CD4-positive, alpha-beta T cell (primary cell): ENCODE measurements around the gene CD58. TPM values are rescaled to one million over a fixed set of nuclear protein-coding genes. Genes with fewer than 3 reads are reported as not detected.
"Not testable (repeated sequence)": the region's sequence is repeated elsewhere in the genome, so short reads cannot be mapped to it uniquely, and the experiment has no call there.

Experiments
- ATAC-seq: fragments of 200-7000 bp; cut with Tn5 transposase; one replicate; pipeline ENCODE4 v1.10.0; 2022; ENCODE audit warnings: mild to moderate bottlenecking; ENCODE audit not compliant: poor library complexity
- CTCF ChIA-PET: fragments of 350-600 bp; sonication (Branson Sonifier 250); formaldehyde crosslinking; loops from one replicate; lab custom pipeline; 2021; ENCODE audit warnings: antibody characterized with exemption, inconsistent platforms; lab: Charles Lee
- POLR2A ChIA-PET: fragments of 350-600 bp; sonication (Branson Sonifier 250); formaldehyde crosslinking; loops from one replicate; lab custom pipeline; 2021; ENCODE audit warnings: antibody characterized with exemption, inconsistent platforms; lab: Charles Lee
- DNase-seq, 14 experiments: peaks; one replicate each; pipeline ENCODE4 v3.0.0-alpha.2; 2013 to 2020; ENCODE audit warnings: mixed read lengths in 2 of 14
- H3K27ac ChIP-seq, 2 donors: one replicate each; pipeline versions ENCODE4 v1.5.1 to v1.7.0; 2013; ENCODE audit warnings: low read length in 2 of 2, low read depth in 1 of 2, mild to moderate bottlenecking in 1 of 2
- H3K27me3 ChIP-seq, 2 experiments: 1 replicate in 1 of 2; 2 replicates in 1 of 2; pipeline versions ENCODE4 v1.6.1 to v1.7.0; 2013; ENCODE audit warnings: low read length in 2 of 2, control low read depth in 1 of 2, mild to moderate bottlenecking in 1 of 2, moderate library complexity in 1 of 2; ENCODE audit not compliant: insufficient read depth in 2 of 2, control insufficient read depth in 1 of 2
- H3K36me3 ChIP-seq: one replicate; pipeline ENCODE4 v1.6.1; 2013; ENCODE audit warnings: low read length, control low read depth; ENCODE audit not compliant: insufficient read depth
- H3K4me1 ChIP-seq: one replicate; pipeline ENCODE4 v1.6.1; 2013; ENCODE audit warnings: low read length, control low read depth; ENCODE audit not compliant: insufficient read depth
- H3K4me3 ChIP-seq: one replicate; pipeline ENCODE4 v1.5.1; 2013; ENCODE audit warnings: mild to moderate bottlenecking, low read length, moderate library complexity
- H3K9me3 ChIP-seq, 2 experiments: 1 replicate in 1 of 2; 2 replicates in 1 of 2; pipeline versions ENCODE4 v1.6.1 to v1.7.0; 2013; ENCODE audit warnings: low read length in 2 of 2, mild to moderate bottlenecking in 2 of 2, control low read depth in 1 of 2, moderate library complexity in 1 of 2; ENCODE audit not compliant: control insufficient read depth in 1 of 2, insufficient read depth in 1 of 2
- H3K27ac Mint-ChIP-seq: one replicate; pipeline ENCODE4 v1.8.0; 2020; ENCODE audit warnings: mixed read lengths
- H3K27me3 Mint-ChIP-seq: one replicate; pipeline ENCODE4 v1.8.0; 2021; ENCODE audit warnings: mixed read lengths
- H3K36me3 Mint-ChIP-seq: one replicate; pipeline ENCODE4 v1.8.0; 2021; ENCODE audit warnings: low read depth, mixed read lengths
- H3K4me1 Mint-ChIP-seq: one replicate; pipeline ENCODE4 v1.8.0; 2021; ENCODE audit warnings: low read depth, mixed read lengths
- H3K4me3 Mint-ChIP-seq: one replicate; pipeline ENCODE4 v1.8.0; 2020; ENCODE audit warnings: mild to moderate bottlenecking, mixed read lengths
- H3K9me3 Mint-ChIP-seq: one replicate; pipeline ENCODE4 v1.8.0; 2020; ENCODE audit warnings: mixed read lengths
- CTCF ChIP-seq: fragments of 200-600 bp; IDR thresholded peaks from one replicate; pipeline ENCODE4 v1.8.0; 2022; ENCODE audit warnings: antibody characterized with exemption, mild to moderate bottlenecking
- intact Hi-C, 2 experiments: fragments of 100-400 bp; cut with DNase I in 1 of 2; cut with micrococcal nuclease in 1 of 2; formaldehyde crosslinking; loops; one replicate each; pipeline versions ENCODE4 v1.15.1 to v1.9.0; 2023 to 2025; cut with DNase I, micrococcal nuclease
- total RNA-seq, 174 experiments: library from RNA in 2 of 174; stranded (reverse) in 2 of 174; gene quantifications; one replicate each; pipeline ENCODE4 v1.2.3 and lab custom pipeline; 2021 to 2026

Gene CD58
- total RNA-seq, 2 experiments from 2014 or later = 4.2 to 5.7 TPM

DNA sequence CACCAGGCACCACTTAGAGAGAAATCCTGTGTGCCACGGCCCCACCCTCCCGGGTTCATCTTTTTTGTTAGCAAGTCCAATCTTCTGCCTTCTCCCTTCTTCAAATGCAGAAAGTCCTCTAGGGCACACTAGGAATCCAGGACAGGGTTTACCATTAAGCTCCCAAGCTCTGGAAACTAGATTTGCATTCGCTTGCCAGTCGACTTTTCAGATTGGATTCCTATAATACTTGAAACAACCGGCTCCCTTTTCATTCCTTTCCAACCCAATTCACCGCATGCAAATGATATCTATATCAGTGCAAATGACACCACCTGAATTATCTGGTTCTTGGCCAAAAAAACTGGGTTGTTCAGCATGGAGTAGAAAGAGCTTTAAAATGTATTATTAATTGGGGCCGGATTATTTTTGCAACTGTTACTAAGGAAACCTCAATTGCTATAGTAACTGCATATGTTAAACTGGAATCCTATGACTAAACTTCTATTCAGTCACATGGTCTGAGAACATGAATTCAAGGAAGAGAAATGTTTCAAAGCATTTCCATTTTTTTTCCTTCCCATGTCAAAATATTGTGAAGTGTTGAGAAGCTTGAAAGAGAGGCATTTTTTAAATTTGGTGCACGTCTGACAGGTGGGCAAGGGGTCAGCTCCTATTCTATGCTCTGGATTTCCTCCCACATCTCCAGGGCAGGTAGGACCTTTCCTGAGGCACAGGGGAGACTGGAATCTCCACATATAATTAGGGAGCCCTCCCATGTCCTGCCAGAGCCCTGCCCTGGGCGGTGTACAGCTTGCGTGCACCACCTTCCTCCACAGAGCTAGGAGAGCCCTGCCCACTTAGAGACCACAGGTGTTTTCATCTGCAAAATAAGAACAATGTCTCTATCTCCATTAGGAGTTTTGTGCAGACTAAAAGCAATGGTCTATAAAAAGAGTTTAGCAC, 20.5 kb upstream of the CD58 start:
- CTCF ChIA-PET, DNase-seq, H3K4me1 ChIP-seq, H3K27me3 ChIP-seq, H3K9me3 ChIP-seq, H3K27me3 Mint-ChIP-seq, ATAC-seq, H3K36me3 ChIP-seq, H3K4me3 ChIP-seq, H3K27ac ChIP-seq, intact Hi-C loops, H3K9me3 Mint-ChIP-seq, H3K4me3 Mint-ChIP-seq, H3K27ac Mint-ChIP-seq, H3K4me1 Mint-ChIP-seq, POLR2A ChIA-PET, H3K36me3 Mint-ChIP-seq: not testable (repeated sequence)

DNA sequence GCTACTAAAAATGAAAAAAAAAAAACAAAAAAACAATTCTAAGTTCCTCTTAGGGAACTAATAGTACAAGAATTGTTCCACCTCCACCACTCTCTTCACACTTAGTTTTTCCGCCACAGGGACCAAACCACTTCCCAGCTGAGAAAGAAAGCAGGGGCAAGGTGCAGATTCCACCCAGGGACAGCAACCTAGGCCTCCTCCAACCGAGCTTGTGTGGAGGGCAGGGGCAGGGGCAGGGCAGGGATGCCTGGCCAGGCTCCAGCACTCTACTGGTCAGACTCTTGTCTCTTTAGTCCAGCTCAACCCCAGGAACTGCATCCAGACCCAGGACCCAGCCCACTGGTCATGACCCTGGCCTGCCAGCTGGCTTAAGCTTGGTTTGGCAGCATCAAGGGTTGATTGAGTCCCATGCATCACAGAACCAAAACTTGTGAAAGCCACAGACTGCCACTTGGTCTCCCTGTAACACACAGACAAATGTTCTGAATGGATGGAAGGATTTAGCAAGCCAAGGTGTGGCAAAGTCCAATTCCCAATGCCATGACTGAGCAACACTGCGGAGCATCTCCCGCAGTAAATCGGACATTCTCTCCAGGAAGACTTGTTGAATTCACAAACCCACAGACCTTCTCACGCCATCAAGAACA, 19.7 kb upstream of the CD58 start:
- H3K4me1 Mint-ChIP-seq, DNase-seq, H3K27ac Mint-ChIP-seq, POLR2A ChIA-PET, H3K27me3 ChIP-seq, H3K9me3 ChIP-seq, H3K9me3 Mint-ChIP-seq, H3K36me3 ChIP-seq, H3K4me3 Mint-ChIP-seq, H3K27me3 Mint-ChIP-seq, H3K27ac ChIP-seq, H3K4me3 ChIP-seq, H3K4me1 ChIP-seq, ATAC-seq, intact Hi-C loops, CTCF ChIA-PET, H3K36me3 Mint-ChIP-seq: not testable (repeated sequence)

GRCh38 chr1:116589101-116589735, 18.4 kb upstream of the CD58 start:
- H3K4me3 Mint-ChIP-seq, H3K36me3 ChIP-seq, POLR2A ChIA-PET, H3K36me3 Mint-ChIP-seq, H3K27me3 ChIP-seq, ATAC-seq, CTCF ChIA-PET, DNase-seq, H3K9me3 Mint-ChIP-seq, H3K27me3 Mint-ChIP-seq, H3K9me3 ChIP-seq, H3K4me3 ChIP-seq, H3K4me1 ChIP-seq, H3K27ac Mint-ChIP-seq, intact Hi-C loops, H3K27ac ChIP-seq, H3K4me1 Mint-ChIP-seq: not testable (repeated sequence)

- no peaks in the 10 kb centered on the region for H3K27me3 ChIP-seq
- no peaks in the 10 kb centered on the region for H3K36me3 ChIP-seq
- no peaks in the 10 kb centered on the region for H3K9me3 ChIP-seq
- CTCF ChIA-PET = no interaction called here
- POLR2A ChIA-PET = no interaction called here
- no peaks in the 10 kb centered on the region for H3K9me3 Mint-ChIP-seq
- no peaks in the 10 kb centered on the region for H3K36me3 Mint-ChIP-seq
- no peak overlapping the region for H3K4me3 Mint-ChIP-seq
- no peak for ATAC-seq
- H3K4me3 ChIP-seq = no peak overlapping the region
- no peak overlapping the region for H3K27ac Mint-ChIP-seq
- no peaks in the 10 kb centered on the region for H3K4me1 Mint-ChIP-seq
- TF ChIP-seq CTCF = no peak
- no peak for DNase-seq
- no peaks in the 10 kb centered on the region for H3K27me3 Mint-ChIP-seq
- intact Hi-C loops = no loop called here
- no peaks in the 10 kb centered on the region for H3K4me1 ChIP-seq
- no peak overlapping the region for H3K27ac ChIP-seq
Measured at GRCh38 chr1:116587501-116588227, 16.8 kb upstream of the CD58 start.
